Smooth muscle cell (in vitro differentiated cells): ENCODE measurements around the gene NPC2. TPM values are rescaled to one million over a fixed set of nuclear protein-coding genes. Genes with fewer than 3 reads are reported as not detected.

Experiments
- DNase-seq: peaks from one replicate; lab custom pipeline; 2025; ENCODE audit not compliant: unreplicated experiment; lab: John Stamatoyannopoulos, UW
- H2AFZ ChIP-seq: fragments of 200-600 bp; sonication (generic); 2 replicates; pipeline ENCODE4 v1.6.0; 2016; ENCODE audit warnings: antibody characterized with exemption, low read depth, mild to moderate bottlenecking
- H3F3A ChIP-seq: fragments of 200-600 bp; sonication (generic); 2 replicates; pipeline ENCODE4 v1.6.0; 2017; ENCODE audit warnings: antibody characterized with exemption, low read depth
- H3K27ac ChIP-seq: fragments of 200-600 bp; sonication (generic); 2 replicates; pipeline ENCODE4 v1.5.1; 2016; ENCODE audit warnings: low read depth, mild to moderate bottlenecking
- H3K27me3 ChIP-seq: fragments of 200-600 bp; sonication (generic); 2 replicates; pipeline ENCODE4 v1.6.1; 2016; ENCODE audit warnings: low read depth, mild to moderate bottlenecking
- H3K36me3 ChIP-seq: fragments of 200-600 bp; sonication (generic); 2 replicates; pipeline ENCODE4 v1.5.1; 2016; ENCODE audit warnings: low read depth
- H3K4me1 ChIP-seq: fragments of 200-600 bp; sonication (generic); 2 replicates; pipeline ENCODE4 v1.5.1; 2016; ENCODE audit warnings: low read depth
- H3K4me2 ChIP-seq: fragments of 200-600 bp; sonication (generic); 2 replicates; pipeline ENCODE4 v1.6.0; 2016; ENCODE audit warnings: mild to moderate bottlenecking
- H3K4me3 ChIP-seq: fragments of 200-600 bp; sonication (generic); 2 replicates; pipeline ENCODE4 v1.5.1; 2016; ENCODE audit warnings: mild to moderate bottlenecking
- H3K79me2 ChIP-seq: fragments of 200-600 bp; sonication (generic); 2 replicates; pipeline ENCODE4 v1.6.0; 2016; ENCODE audit warnings: low read depth, mild to moderate bottlenecking
- H3K9ac ChIP-seq: fragments of 200-600 bp; sonication (generic); 2 replicates; pipeline ENCODE4 v1.6.0; 2016; ENCODE audit warnings: low read depth
- H3K9me3 ChIP-seq: fragments of 200-600 bp; sonication (generic); replicated peaks from 2 replicates; pipeline ENCODE4 v1.5.1; 2016; ENCODE audit warnings: low read depth
- H4K20me1 ChIP-seq: fragments of 200-600 bp; sonication (generic); 2 replicates; pipeline ENCODE4 v1.6.0; 2016; ENCODE audit warnings: low read depth
- CTCF ChIP-seq: fragments of 200-600 bp; sonication (generic); IDR thresholded peaks from 2 replicates; pipeline ENCODE4 v1.5.1; 2017; ENCODE audit warnings: borderline replicate concordance, mild to moderate bottlenecking, antibody characterized with exemption; ENCODE audit not compliant: insufficient read depth, poor library complexity, severe bottlenecking
- WGBS: methylation state at CpG from one replicate; pipeline ENCODE4 v1.1.7; 2016; ENCODE audit warnings: low lambda C conversion rate; 5-methylcytosine and 5-hydroxymethylcytosine counted together
- polyA plus RNA-seq: library from polyadenylated mRNA; unstranded; fragments of >200 nt; fragmentation: Nextera tagmentation; extraction: Ambion mirVana; gene quantifications from 2 replicates; pipeline ENCODE4 v1.2.1, GENCODE V29; 2016
- total RNA-seq: library from RNA; depleted of rRNA; stranded (reverse); fragments of >200 nt; gene quantifications from 2 replicates; pipeline ENCODE4 v1.2.3, GENCODE V29; 2014

NPC2 gene
- total and polyA plus RNA-seq, 2 experiments from 2014 or later, result 137 to 496 TPM

DNA sequence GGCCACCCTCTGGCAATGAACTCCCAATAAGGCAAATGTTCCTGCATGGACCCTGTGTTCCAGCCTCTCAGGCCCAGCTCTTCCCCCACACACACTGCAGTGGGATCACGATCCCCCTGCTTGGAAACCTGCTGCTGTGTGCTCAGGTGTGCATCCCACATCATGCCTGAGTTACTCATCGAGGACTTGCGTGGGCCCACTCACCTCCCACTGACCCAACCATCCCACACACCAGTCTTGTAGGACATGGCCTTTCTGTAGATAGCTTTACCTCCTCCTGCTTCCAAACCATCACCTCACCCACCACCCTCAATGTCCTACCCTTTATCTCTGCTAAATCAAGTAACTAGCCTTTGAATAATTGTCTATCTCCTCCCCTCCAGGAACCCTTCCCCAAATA lies 24.6 kb downstream of the NPC2 start:
- no peaks in the 10 kb centered on the region for H3K4me1 ChIP-seq
- no peaks in the 10 kb centered on the region for H3K9me3 ChIP-seq
- H3K27me3 ChIP-seq, result peaks cover 30% of the 10 kb centered on the region
- no peak overlapping the region for H3K27ac ChIP-seq
- TF ChIP-seq CTCF, result no peak
- WGBS, result 96% methylated on average over 3 of the region's 3 CpGs
- no peak for DNase-seq
- no peak overlapping the region for H2AFZ ChIP-seq
- H3K4me3 ChIP-seq, result no peak overlapping the region
- no peaks in the 10 kb centered on the region for H4K20me1 ChIP-seq
- no peaks in the 10 kb centered on the region for H3K36me3 ChIP-seq
- no peak overlapping the region for H3K4me2 ChIP-seq
- no peak overlapping the region for H3K9ac ChIP-seq
- no peaks in the 10 kb centered on the region for H3K79me2 ChIP-seq
- H3F3A ChIP-seq, result no peaks in the 10 kb centered on the region

GRCh38 chr14:74465335-74465734 lies 27.8 kb downstream of the NPC2 start:
- Histone ChIP-seq H3K4me2 (no peak overlapping the region), H3K4me3 (no peak overlapping the region), H3K79me2 (no peaks in the 10 kb centered on the region), H3F3A (no peaks in the 10 kb centered on the region), H2AFZ (no peak overlapping the region), H3K9ac (no peak overlapping the region), H3K9me3 (no peaks in the 10 kb centered on the region), H3K27me3 (peaks cover 40% of the 10 kb centered on the region), H3K36me3 (no peaks in the 10 kb centered on the region), H3K27ac (no peak overlapping the region), H3K4me1 (no peaks in the 10 kb centered on the region), H4K20me1 (no peaks in the 10 kb centered on the region)
- no peak for TF ChIP-seq CTCF
- DNase-seq, result no peak
- 93% methylated on average over 2 of the region's 2 CpGs for WGBS

GRCh38 chr14:74464785-74465184 lies 28.3 kb downstream of the NPC2 start:
- H2AFZ ChIP-seq, result no peak overlapping the region
- no peak overlapping the region for H3K4me2 ChIP-seq
- no peaks in the 10 kb centered on the region for H3K9me3 ChIP-seq
- peaks cover 40% of the 10 kb centered on the region for H3K27me3 ChIP-seq
- TF ChIP-seq CTCF, result no peak
- no peaks in the 10 kb centered on the region for H3K36me3 ChIP-seq
- WGBS, result 91% methylated on average over 3 of the region's 3 CpGs
- DNase-seq, result no peak
- no peak overlapping the region for H3K4me3 ChIP-seq
- H4K20me1 ChIP-seq, result no peaks in the 10 kb centered on the region
- H3F3A ChIP-seq, result no peaks in the 10 kb centered on the region
- H3K79me2 ChIP-seq, result no peaks in the 10 kb centered on the region
- no peaks in the 10 kb centered on the region for H3K4me1 ChIP-seq
- no peak overlapping the region for H3K27ac ChIP-seq
- no peak overlapping the region for H3K9ac ChIP-seq

DNA sequence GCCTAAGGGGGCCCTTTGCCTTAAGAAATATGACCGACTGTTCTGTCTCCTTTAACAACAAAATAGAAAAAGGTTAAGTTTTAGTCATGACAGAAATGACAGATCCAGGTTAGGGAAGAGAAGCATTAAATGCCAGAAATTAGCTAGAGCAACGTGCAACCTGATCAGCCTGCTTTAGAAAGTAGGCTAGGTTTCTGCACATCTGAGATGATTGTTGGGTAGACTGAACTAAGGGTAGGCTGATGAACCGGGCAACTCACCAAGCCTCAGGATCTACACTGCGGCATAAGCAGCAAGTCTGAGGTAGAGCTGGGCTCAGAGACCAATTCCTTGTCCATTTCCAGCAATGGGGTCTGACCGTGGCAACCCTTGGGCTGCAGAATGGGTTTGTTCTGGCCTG lies 29.4 kb downstream of the NPC2 start:
- no peak for DNase-seq
- H3K4me1 ChIP-seq, result no peaks in the 10 kb centered on the region
- H3K79me2 ChIP-seq, result no peaks in the 10 kb centered on the region
- no peak overlapping the region for H2AFZ ChIP-seq
- no peaks in the 10 kb centered on the region for H3F3A ChIP-seq
- H3K4me2 ChIP-seq, result no peak overlapping the region
- TF ChIP-seq CTCF, result no peak
- H3K27ac ChIP-seq, result no peak overlapping the region
- H3K9me3 ChIP-seq, result no peaks in the 10 kb centered on the region
- no peak overlapping the region for H3K4me3 ChIP-seq
- H4K20me1 ChIP-seq, result no peaks in the 10 kb centered on the region
- peaks cover 38% of the 10 kb centered on the region for H3K27me3 ChIP-seq
- 90% methylated on average over 5 of the region's 5 CpGs for WGBS
- no peak overlapping the region for H3K9ac ChIP-seq
- H3K36me3 ChIP-seq, result no peaks in the 10 kb centered on the region
